B cell (primary cell): ENCODE measurements around the gene SAMSN1.

Source experiments
- CTCF ChIP-seq: fragments of 200-600 bp; IDR thresholded peaks from one replicate; pipeline ENCODE4 v1.8.0; 2022; ENCODE audit warnings: antibody characterized with exemption, mild to moderate bottlenecking
- EZH2 ChIP-seq: IDR thresholded peaks from 2 replicates; pipeline ENCODE4 v1.6.1; 2012; ENCODE audit warnings: borderline replicate concordance, low read depth, mild to moderate bottlenecking, moderate library complexity, low read length; ENCODE audit not compliant: insufficient read depth, poor library complexity, severe bottlenecking

- TF ChIP-seq CTCF = no peak
- no peak for TF ChIP-seq EZH2
Observed at GRCh38 chr21:14474995-14475394, 71.1 kb downstream of the SAMSN1 start.
